PC-3 (cell line): ENCODE results near the gene TREX2. TPM values are rescaled to one million over a fixed set of nuclear protein-coding genes. Genes with fewer than 3 reads are reported as not detected.

Source experiments
- ATAC-seq: fragments of 200-7000 bp; cut with Tn5 transposase; 2 replicates; pipeline ENCODE4 v1.9.1; 2020; ENCODE audit warnings: mild to moderate bottlenecking, moderate library complexity
- BruUV-seq: library from RNA; stranded (reverse); fragments of 400-500 nt; replicated peaks from 2 replicates; lab custom pipeline; 2021; lab: Mats Ljungman, UMichigan
- CTCF ChIA-PET: fragments of 300-600 bp; sonication (Branson Sonifier 250); formaldehyde crosslinking; loops from one replicate; lab custom pipeline; 2022; ENCODE audit warnings: antibody characterized with exemption; lab: Charles Lee
- POLR2A ChIA-PET: fragments of 300-600 bp; sonication (Branson Sonifier 250); formaldehyde crosslinking; loops from one replicate; lab custom pipeline; 2022; ENCODE audit warnings: antibody characterized with exemption; ENCODE audit not compliant: unreplicated experiment; lab: Charles Lee
- DNase-seq: peaks from one replicate; pipeline ENCODE4 v3.0.0-alpha.2; 2015
- H2AFZ ChIP-seq: fragments of 300-600 bp; sonication (generic); 2 replicates; pipeline ENCODE4 v1.6.0; 2016; ENCODE audit warnings: antibody characterized with exemption, low read length
- H3F3A ChIP-seq: fragments of 300-600 bp; sonication (generic); one replicate; pipeline ENCODE4 v1.6.0; 2017; ENCODE audit warnings: antibody characterized with exemption, low read length, control low read depth, mild to moderate bottlenecking; ENCODE audit not compliant: unreplicated experiment
- H3K27ac ChIP-seq: fragments of 300-600 bp; sonication (generic); 2 replicates; pipeline ENCODE4 v1.5.1; 2016; ENCODE audit warnings: mild to moderate bottlenecking, low read length
- H3K27me3 ChIP-seq: fragments of 300-600 bp; sonication (generic); 2 replicates; pipeline ENCODE4 v1.6.1; 2016; ENCODE audit warnings: low read length, mixed read lengths
- H3K36me3 ChIP-seq: fragments of 300-600 bp; sonication (generic); 2 replicates; pipeline ENCODE4 v1.6.1; 2016; ENCODE audit warnings: low read depth, mixed run types, low read length, mixed read lengths
- H3K4me1 ChIP-seq: fragments of 300-600 bp; sonication (generic); 2 replicates; pipeline ENCODE4 v1.5.1; 2016; ENCODE audit warnings: low read length; ENCODE audit not compliant: insufficient read depth
- H3K4me2 ChIP-seq: fragments of 300-600 bp; sonication (generic); 2 replicates; pipeline ENCODE4 v1.6.0; 2016; ENCODE audit warnings: low read length
- H3K4me3 ChIP-seq: fragments of 300-600 bp; sonication (generic); 2 replicates; pipeline ENCODE4 v1.5.1; 2016; ENCODE audit warnings: mild to moderate bottlenecking, low read length, mixed read lengths
- H3K79me2 ChIP-seq: fragments of 300-600 bp; sonication (generic); 2 replicates; pipeline ENCODE4 v1.6.1; 2017; ENCODE audit warnings: low read length, mixed read lengths
- H3K9ac ChIP-seq: fragments of 300-600 bp; sonication (generic); 2 replicates; pipeline ENCODE4 v1.6.0; 2016; ENCODE audit warnings: mild to moderate bottlenecking, low read length
- H3K9me2 ChIP-seq: fragments of 300-600 bp; sonication (generic); replicated peaks from 2 replicates; pipeline ENCODE4 v1.6.1; 2016; ENCODE audit warnings: mixed run types, low read length, mixed read lengths
- H3K9me3 ChIP-seq: fragments of 300-600 bp; sonication (generic); 2 replicates; pipeline ENCODE4 v1.6.1; 2016; ENCODE audit warnings: low read length, mixed read lengths
- H4K20me1 ChIP-seq: fragments of 300-600 bp; sonication (generic); 2 replicates; pipeline ENCODE4 v1.6.1; 2016; ENCODE audit warnings: low read length, mixed read lengths
- EZH2 ChIP-seq: fragments of 300-600 bp; sonication (generic); IDR thresholded peaks from one replicate; pipeline ENCODE4 v1.6.1; 2017; ENCODE audit warnings: antibody characterized with exemption, mild to moderate bottlenecking, low read length; ENCODE audit not compliant: unreplicated experiment
- EZH2phosphoT487 ChIP-seq: fragments of 300-600 bp; sonication (generic); IDR thresholded peaks from 2 replicates; pipeline ENCODE4 v1.6.1; 2018; ENCODE audit warnings: mild to moderate bottlenecking, antibody characterized with exemption, low read length, borderline replicate concordance
- intact Hi-C: fragments of 100-400 bp; cut with micrococcal nuclease; formaldehyde crosslinking; loops from 2 replicates; pipeline ENCODE4 v1.9.0; 2023
- total RNA-seq: library from RNA; depleted of rRNA; stranded (reverse); fragments of >200 nt; gene quantifications from 2 replicates; pipeline ENCODE4 v1.2.3, GENCODE V29; 2014
- TF ChIP-seq, protein P1 (sequence below): fragments of 300-600 bp; sonication (generic); conservative IDR thresholded peaks from 2 replicates; pipeline ENCODE4 v1.5.1; 2017; ENCODE audit warnings: antibody characterized with exemption, low read depth, mild to moderate bottlenecking, low read length

Gene TREX2
- total RNA-seq, 1 experiment from 2014 or later = 1.4 TPM

DNA sequence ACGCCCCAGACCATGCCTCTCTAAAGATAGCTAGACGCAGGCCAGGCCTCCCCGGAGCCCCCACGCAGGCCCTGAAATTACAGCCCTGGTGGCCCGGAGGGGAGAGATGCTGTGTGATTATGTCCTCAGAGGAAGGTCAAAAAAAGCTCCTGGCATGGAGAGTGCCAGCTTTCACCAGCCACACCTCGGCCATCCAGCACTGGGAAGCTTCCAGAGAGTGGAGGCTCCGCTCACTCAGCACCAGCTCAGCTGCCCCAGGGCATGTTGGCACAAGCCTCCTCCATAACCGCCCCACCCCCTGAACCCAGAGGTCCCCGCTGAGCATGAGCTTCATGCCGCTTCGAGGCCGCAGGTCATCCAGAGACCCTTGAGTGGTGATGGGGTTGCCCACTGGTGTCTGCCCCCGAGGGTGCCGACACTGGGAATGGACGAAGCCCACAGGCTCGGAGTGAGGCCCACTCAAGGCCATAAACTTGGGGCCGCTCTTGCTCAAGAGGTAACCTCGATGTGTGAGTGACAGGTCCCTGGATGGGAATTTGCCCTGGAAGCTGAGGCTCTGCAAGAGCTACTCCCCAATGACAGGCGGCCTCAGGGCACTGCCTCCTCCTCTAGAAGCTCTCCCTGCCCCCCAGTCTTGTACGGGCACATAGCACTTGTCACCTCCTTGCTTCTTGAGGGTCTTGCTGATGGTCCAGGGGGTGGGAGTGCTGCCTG lies 44.5 kb upstream of the TREX2 start:
- ATAC-seq (peak; percentile 35; the same call in 1 of the 2 replicates), DNase-seq (peak; percentile 38)
- Histone ChIP-seq H4K20me1 (no peaks in the 10 kb centered on the region), H3K9ac (no peak overlapping the region), H3K9me3 (no peaks in the 10 kb centered on the region), H3K36me3 (no peaks in the 10 kb centered on the region), H3K4me1 (peaks cover 7% of the 10 kb centered on the region; the same call in 1 of the 2 replicates), H3F3A (no peaks in the 10 kb centered on the region), H3K27ac (no peak overlapping the region), H2AFZ (no peak overlapping the region), H3K4me3 (no peak overlapping the region), H3K4me2 (no peak overlapping the region), H3K9me2 (no peaks in the 10 kb centered on the region), H3K27me3 (peaks cover 5% of the 10 kb centered on the region), H3K79me2 (no peaks in the 10 kb centered on the region)
- CTCF ChIA-PET = no interaction called here
- intact Hi-C loops = no loop called here
- TF ChIP-seq, protein P1, sequence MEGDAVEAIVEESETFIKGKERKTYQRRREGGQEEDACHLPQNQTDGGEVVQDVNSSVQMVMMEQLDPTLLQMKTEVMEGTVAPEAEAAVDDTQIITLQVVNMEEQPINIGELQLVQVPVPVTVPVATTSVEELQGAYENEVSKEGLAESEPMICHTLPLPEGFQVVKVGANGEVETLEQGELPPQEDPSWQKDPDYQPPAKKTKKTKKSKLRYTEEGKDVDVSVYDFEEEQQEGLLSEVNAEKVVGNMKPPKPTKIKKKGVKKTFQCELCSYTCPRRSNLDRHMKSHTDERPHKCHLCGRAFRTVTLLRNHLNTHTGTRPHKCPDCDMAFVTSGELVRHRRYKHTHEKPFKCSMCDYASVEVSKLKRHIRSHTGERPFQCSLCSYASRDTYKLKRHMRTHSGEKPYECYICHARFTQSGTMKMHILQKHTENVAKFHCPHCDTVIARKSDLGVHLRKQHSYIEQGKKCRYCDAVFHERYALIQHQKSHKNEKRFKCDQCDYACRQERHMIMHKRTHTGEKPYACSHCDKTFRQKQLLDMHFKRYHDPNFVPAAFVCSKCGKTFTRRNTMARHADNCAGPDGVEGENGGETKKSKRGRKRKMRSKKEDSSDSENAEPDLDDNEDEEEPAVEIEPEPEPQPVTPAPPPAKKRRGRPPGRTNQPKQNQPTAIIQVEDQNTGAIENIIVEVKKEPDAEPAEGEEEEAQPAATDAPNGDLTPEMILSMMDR = no peak
- no peak for TF ChIP-seq EZH2
- no peak for TF ChIP-seq EZH2phosphoT487
- POLR2A ChIA-PET = no interaction called here
- BruUV-seq = no TSS peak

- H3K4me3 ChIP-seq = no peak overlapping the region
- no peak overlapping the region for H3K9ac ChIP-seq
- no peaks in the 10 kb centered on the region for H3F3A ChIP-seq
- DNase-seq (no peak), ATAC-seq (no peak)
- no peaks in the 10 kb centered on the region for H3K9me2 ChIP-seq
- H3K9me3 ChIP-seq = no peaks in the 10 kb centered on the region
- intact Hi-C loops = no loop called here
- no peak overlapping the region for H2AFZ ChIP-seq
- BruUV-seq = no TSS peak
- ChIA-PET CTCF (interaction anchor here (0.7 kb wide), 1 partner anchor 17 kb away, joined by 4 read pairs; no protein-coding TSS in a partner anchor), POLR2A (no interaction called here)
- H3K79me2 ChIP-seq = no peaks in the 10 kb centered on the region
- H3K27me3 ChIP-seq = no peaks in the 10 kb centered on the region
- TF ChIP-seq EZH2phosphoT487 = no peak
- H3K4me1 ChIP-seq = peaks cover 7% of the 10 kb centered on the region; the same call in 1 of the 2 replicates
- no peak overlapping the region for H3K4me2 ChIP-seq
- no peaks in the 10 kb centered on the region for H3K36me3 ChIP-seq
- H3K27ac ChIP-seq = no peak overlapping the region
- H4K20me1 ChIP-seq = no peaks in the 10 kb centered on the region
Measured at GRCh38 chrX:153488231-153488914, 42.5 kb upstream of the TREX2 start.

DNA sequence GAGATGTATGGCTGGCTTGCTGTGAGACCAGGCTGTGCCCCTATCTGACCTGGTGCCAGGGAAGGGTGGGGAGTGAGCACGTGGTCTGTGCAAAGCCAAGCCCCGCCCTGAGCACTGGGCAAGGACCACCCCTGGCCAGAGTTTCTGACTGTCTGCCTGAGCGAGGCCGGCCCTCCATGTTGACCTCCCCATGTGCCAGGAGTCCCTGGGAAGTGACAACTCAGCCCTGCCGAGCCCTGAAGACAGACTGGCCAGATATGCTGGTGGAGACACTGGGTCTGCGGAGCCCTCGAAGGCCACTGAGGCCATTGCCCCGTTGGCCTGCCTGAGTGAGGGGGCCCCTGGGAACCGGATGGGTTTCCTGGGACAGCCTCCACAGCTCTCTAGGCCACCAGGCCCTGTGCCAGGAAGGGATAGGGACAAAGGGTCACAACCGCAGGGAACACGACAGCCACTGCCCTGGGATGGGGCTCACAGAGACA lies 41.8 kb upstream of the TREX2 start:
- Histone ChIP-seq H3K9me2 (no peaks in the 10 kb centered on the region), H4K20me1 (no peaks in the 10 kb centered on the region), H3K27me3 (no peaks in the 10 kb centered on the region), H3F3A (no peaks in the 10 kb centered on the region), H3K4me3 (no peak overlapping the region), H3K9me3 (no peaks in the 10 kb centered on the region), H3K4me1 (peaks cover 7% of the 10 kb centered on the region; the same call in 1 of the 2 replicates), H3K27ac (no peak overlapping the region), H3K79me2 (no peaks in the 10 kb centered on the region), H3K4me2 (no peak overlapping the region), H3K36me3 (no peaks in the 10 kb centered on the region), H2AFZ (no peak overlapping the region), H3K9ac (no peak overlapping the region)
- TF ChIP-seq EZH2 = no peak
- ATAC-seq (no peak), DNase-seq (no peak)
- BruUV-seq = no TSS peak
- ChIA-PET CTCF (no interaction called here), POLR2A (no interaction called here)
- intact Hi-C loops = no loop called here
